ENCODE measurements around the gene TPSD1. TPM values are rescaled to one million over a fixed set of nuclear protein-coding genes. Genes with fewer than 3 reads are reported as not detected.

The TPSD1 gene
- total RNA-seq, 1 experiment from 2014 or later = not detected

- no peak for DNase-seq (ENCODE audit: low read depth)
Observed at GRCh38 chr16:1299012-1299867, 43.4 kb downstream of the TPSD1 start.

GRCh38 chr16:1299868-1300203, 44.0 kb downstream of the TPSD1 start:
- DNase-seq (ENCODE audit: low read depth) = no peak

- DNase-seq (ENCODE audit: low read depth) = peak; percentile 62
Observed at GRCh38 chr16:1300664-1301476, 45.0 kb downstream of the TPSD1 start.

GRCh38 chr16:1301562-1301961, 45.7 kb downstream of the TPSD1 start:
- DNase-seq (ENCODE audit: low read depth) = no peak

GRCh38 chr16:1305823-1306222, 50.0 kb downstream of the TPSD1 start:
- DNase-seq (ENCODE audit: low read depth) = no peak

- no peak for DNase-seq (ENCODE audit: low read depth)
Observed at GRCh38 chr16:1306334-1306733, 50.5 kb downstream of the TPSD1 start.

- DNase-seq (ENCODE audit: low read depth) = no peak
Observed at GRCh38 chr16:1308036-1308976, 52.4 kb downstream of the TPSD1 start.

Other genes starting within 250 kb of the TPSD1 start
- not detected in 2 replicates for gene SSTR5, start 183.3 kb upstream of the TPSD1 start, total RNA-seq (2014; rRNA removed; shearing (Covaris generic))
- not detected in 2 replicates for gene C1QTNF8, start 159.8 kb upstream of the TPSD1 start, total RNA-seq (2014; rRNA removed; shearing (Covaris generic))
- gene CACNA1H, start 103.0 kb upstream of the TPSD1 start, total RNA-seq (2014; rRNA removed; shearing (Covaris generic)) = 0.06 and 0.80 TPM in 2 replicates
- gene TPSG1, start 30.8 kb upstream of the TPSD1 start, total RNA-seq (2014; rRNA removed; shearing (Covaris generic)) = 0.23 TPM in 1 of 2 replicates, not detected in the other
- not detected in 2 replicates for gene TPSB2, start 25.9 kb upstream of the TPSD1 start, total RNA-seq (2014; rRNA removed; shearing (Covaris generic))
- gene TPSAB1, start 15.4 kb upstream of the TPSD1 start, total RNA-seq (2014; rRNA removed; shearing (Covaris generic)) = not detected in 2 replicates
- gene UBE2I, start 53.6 kb downstream of the TPSD1 start, total RNA-seq (2014; rRNA removed; shearing (Covaris generic)) = 37.6 and 69.5 TPM in 2 replicates
- 0.11 and 1.2 TPM in 2 replicates for gene BAIAP3, start 77.6 kb downstream of the TPSD1 start, total RNA-seq (2014; rRNA removed; shearing (Covaris generic))
- 95.5 and 103 TPM in 2 replicates for gene TSR3, start 95.8 kb downstream of the TPSD1 start, total RNA-seq (2014; rRNA removed; shearing (Covaris generic))
- 10.8 and 15.9 TPM in 2 replicates for gene GNPTG, start 95.9 kb downstream of the TPSD1 start, total RNA-seq (2014; rRNA removed; shearing (Covaris generic))
- 12.1 and 13.7 TPM in 2 replicates for gene UNKL, start 158.6 kb downstream of the TPSD1 start, total RNA-seq (2014; rRNA removed; shearing (Covaris generic))
- 21.7 and 25.8 TPM in 2 replicates for gene UQCC4, start 164.7 kb downstream of the TPSD1 start, total RNA-seq (2014; rRNA removed; shearing (Covaris generic))
- gene PERCC1, start 175.0 kb downstream of the TPSD1 start, total RNA-seq (2014; rRNA removed; shearing (Covaris generic)) = not detected in 2 replicates
- gene CCDC154, start 188.5 kb downstream of the TPSD1 start, total RNA-seq (2014; rRNA removed; shearing (Covaris generic)) = not detected in 2 replicates
- gene CLCN7, start 219.0 kb downstream of the TPSD1 start, total RNA-seq (2014; rRNA removed; shearing (Covaris generic)) = 15.6 and 28.2 TPM in 2 replicates
- not detected in 2 replicates for gene PTX4, start 232.9 kb downstream of the TPSD1 start, total RNA-seq (2014; rRNA removed; shearing (Covaris generic))
- 19.9 and 44.0 TPM in 2 replicates for gene TELO2, start 237.3 kb downstream of the TPSD1 start, total RNA-seq (2014; rRNA removed; shearing (Covaris generic))